HG02623 (cell line): ENCODE measurements around the gene RPTN.
"Not testable (repeated sequence)": the region's sequence is repeated elsewhere in the genome, so short reads cannot be mapped to it uniquely, and the experiment has no call there.

ENCODE experiments used
- ATAC-seq: cut with Tn5 transposase; IDR thresholded peaks from one replicate; pipeline ENCODE4 v1.9.1; 2021; ENCODE audit warnings: moderate library complexity; ENCODE audit not compliant: unreplicated experiment

Gene RPTN

GRCh38 chr1:152166966-152167365, 7.9 kb upstream of the RPTN start:
- ATAC-seq: no peak

GRCh38 chr1:152165286-152166077, 6.5 kb upstream of the RPTN start:
- no peak for ATAC-seq

GRCh38 chr1:152164517-152165136, 5.6 kb upstream of the RPTN start:
- no peak for ATAC-seq

GRCh38 chr1:152162792-152163463, 3.9 kb upstream of the RPTN start:
- ATAC-seq: no peak

GRCh38 chr1:152160576-152160975, 1.5 kb upstream of the RPTN start:
- no peak for ATAC-seq

GRCh38 chr1:152153996-152154395, 5.0 kb downstream of the RPTN start:
- no peak for ATAC-seq

- ATAC-seq: no peak
Observed at GRCh38 chr1:152151646-152152045, 7.4 kb downstream of the RPTN start.

- ATAC-seq: no peak
Observed at GRCh38 chr1:152148981-152149380, 10.0 kb downstream of the RPTN start.

- no peak for ATAC-seq
Observed at GRCh38 chr1:152148051-152148450, 11.0 kb downstream of the RPTN start.

GRCh38 chr1:152145769-152146168, 13.3 kb downstream of the RPTN start:
- ATAC-seq: no peak

- not testable (repeated sequence) for ATAC-seq
Observed at GRCh38 chr1:152144674-152145183, 14.3 kb downstream of the RPTN start.

GRCh38 chr1:152143150-152143887, 15.7 kb downstream of the RPTN start:
- no peak for ATAC-seq

GRCh38 chr1:152141971-152142584, 16.9 kb downstream of the RPTN start:
- no peak for ATAC-seq

GRCh38 chr1:152137215-152137614, 21.8 kb downstream of the RPTN start:
- ATAC-seq: no peak

- ATAC-seq: no peak
Observed at GRCh38 chr1:152130186-152130585, 28.8 kb downstream of the RPTN start.

GRCh38 chr1:152127673-152128072, 31.4 kb downstream of the RPTN start:
- no peak for ATAC-seq

GRCh38 chr1:152125834-152126443, 33.1 kb downstream of the RPTN start:
- ATAC-seq: no peak

GRCh38 chr1:152118915-152119314, 40.1 kb downstream of the RPTN start:
- ATAC-seq: no peak

- ATAC-seq: no peak
Observed at GRCh38 chr1:152115344-152115743, 43.7 kb downstream of the RPTN start, which contains the start of gene TCHH. TSS of gene TCHH (minus strand) at chr1:152115444. CDS start at chr1:152114080, 1,364 bp downstream.

- no peak for ATAC-seq
Observed at GRCh38 chr1:152112885-152113432, 46.1 kb downstream of the RPTN start.
